Progenitor cell of endocrine pancreas (in vitro differentiated cells): ENCODE results near the gene MAP4K4. TPM values are rescaled to one million over a fixed set of nuclear protein-coding genes. Genes with fewer than 3 reads are reported as not detected.
"Not testable (repeated sequence)": the region's sequence is repeated elsewhere in the genome, so short reads cannot be mapped to it uniquely, and the experiment has no call there.

Experiments used
- DNase-seq: peaks from one replicate; pipeline ENCODE4 v3.0.0; 2021; ENCODE audit warnings: low spot score; ENCODE audit not compliant: unreplicated experiment
- H3K27ac Mint-ChIP-seq: 2 replicates; pipeline ENCODE4 v1.8.0; 2021; ENCODE audit warnings: mild to moderate bottlenecking, moderate library complexity, mixed read lengths
- H3K27me3 Mint-ChIP-seq: 2 replicates; pipeline ENCODE4 v1.8.0; 2021; ENCODE audit warnings: mixed read lengths
- H3K36me3 Mint-ChIP-seq: 2 replicates; pipeline ENCODE4 v1.8.0; 2022; ENCODE audit warnings: mixed read lengths; ENCODE audit not compliant: insufficient read depth
- H3K4me1 Mint-ChIP-seq: 2 replicates; pipeline ENCODE4 v1.8.0; 2021; ENCODE audit warnings: low read depth, mixed read lengths
- H3K4me3 Mint-ChIP-seq: 2 replicates; pipeline ENCODE4 v1.8.0; 2021; ENCODE audit warnings: low read depth, mild to moderate bottlenecking, moderate library complexity, mixed read lengths
- H3K9me3 Mint-ChIP-seq: 2 replicates; pipeline ENCODE4 v1.8.0; 2021; ENCODE audit warnings: low read depth, mixed read lengths
- CTCF ChIP-seq: fragments of 200-600 bp; sonication (generic); IDR thresholded peaks from one replicate; pipeline ENCODE4 v1.5.0; 2021; ENCODE audit warnings: antibody characterized with exemption, mild to moderate bottlenecking; ENCODE audit not compliant: unreplicated experiment
- total RNA-seq: library from RNA; stranded (reverse); gene quantifications from 2 replicates; pipeline ENCODE4 v1.2.1, GENCODE V29; 2021

Gene MAP4K4
- total RNA-seq, 1 donor from 2014 or later, result 171 TPM

GRCh38 chr2:101763496-101764333, 66.2 kb downstream of the MAP4K4 start:
- Mint-ChIP-seq H3K27me3 (no peaks in the 10 kb centered on the region), H3K9me3 (no peaks in the 10 kb centered on the region), H3K4me1 (peaks cover 44% of the 10 kb centered on the region), H3K27ac (peak overlapping the region; percentile 6), H3K36me3 (no peaks in the 10 kb centered on the region), H3K4me3 (no peak overlapping the region)
- no peak for DNase-seq
- TF ChIP-seq CTCF, result no peak

DNA sequence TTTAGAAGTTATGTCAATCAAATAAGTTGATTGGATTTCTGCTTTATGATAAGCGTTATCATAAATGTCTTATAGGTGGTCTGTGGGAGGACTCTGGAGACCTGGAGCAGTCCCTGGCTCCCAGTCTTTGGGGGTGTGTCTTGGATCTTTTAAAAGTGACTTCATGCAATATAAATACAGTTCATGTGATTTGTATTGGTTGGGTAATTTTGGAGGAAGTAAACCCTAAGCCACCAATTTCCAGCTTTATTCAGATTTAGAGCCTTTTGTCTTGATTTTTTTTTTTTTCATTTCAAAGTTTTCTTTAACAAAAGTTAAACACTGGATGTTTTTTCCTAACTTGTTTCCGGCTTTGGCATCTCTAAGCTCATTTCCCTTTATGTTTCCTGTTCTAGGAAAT, 68.8 kb downstream of the MAP4K4 start:
- Mint-ChIP-seq H3K36me3 (no peaks in the 10 kb centered on the region), H3K4me3 (no peak overlapping the region), H3K27me3 (no peaks in the 10 kb centered on the region), H3K9me3 (no peaks in the 10 kb centered on the region), H3K27ac (peak overlapping the region; percentile 81), H3K4me1 (peaks cover 51% of the 10 kb centered on the region)
- DNase-seq, result no peak
- TF ChIP-seq CTCF, result no peak

- H3K27ac Mint-ChIP-seq, result peak overlapping the region; percentile 77
- H3K9me3 Mint-ChIP-seq, result no peaks in the 10 kb centered on the region
- no peaks in the 10 kb centered on the region for H3K27me3 Mint-ChIP-seq
- H3K36me3 Mint-ChIP-seq, result no peaks in the 10 kb centered on the region
- no peak overlapping the region for H3K4me3 Mint-ChIP-seq
- H3K4me1 Mint-ChIP-seq, result peaks cover 58% of the 10 kb centered on the region
- no peak for DNase-seq
- no peak for TF ChIP-seq CTCF
These were observed 69.6 kb downstream of the MAP4K4 start for GRCh38 chr2:101766871-101767739.

DNA sequence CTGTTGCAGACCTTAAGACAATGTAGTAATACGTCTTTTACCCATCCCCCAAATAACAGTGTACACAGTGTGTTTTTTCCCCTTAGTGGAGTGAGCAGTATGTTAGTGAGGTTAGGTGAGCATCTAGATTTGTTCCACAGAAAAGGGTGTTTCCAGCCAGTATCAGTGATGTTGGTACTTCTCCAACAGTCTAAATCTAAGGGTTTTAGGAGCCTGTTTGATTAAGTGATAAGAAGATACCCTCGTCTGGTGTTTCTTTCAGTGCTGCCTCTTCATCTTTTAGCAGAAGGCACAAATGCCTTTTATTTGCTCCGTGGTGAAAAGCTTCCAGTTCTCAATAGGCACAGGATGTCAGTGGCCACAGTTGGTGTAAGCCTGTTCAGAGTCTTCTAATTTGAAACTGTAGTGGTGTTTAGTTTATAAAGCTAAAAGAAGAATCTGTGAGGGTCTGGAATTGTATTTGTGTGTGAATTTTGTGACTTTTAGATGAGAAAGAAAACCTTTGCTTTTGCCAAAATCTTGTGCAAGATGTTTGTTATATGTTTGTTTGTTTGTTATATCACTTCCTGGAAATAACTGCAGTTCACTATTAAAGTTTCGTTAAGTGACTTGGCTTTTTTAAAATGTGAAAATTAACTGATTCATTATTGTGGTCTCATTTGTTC, 71.2 kb downstream of the MAP4K4 start:
- DNase-seq, result no peak
- peaks cover 50% of the 10 kb centered on the region for H3K4me1 Mint-ChIP-seq
- no peak overlapping the region for H3K27ac Mint-ChIP-seq
- no peaks in the 10 kb centered on the region for H3K36me3 Mint-ChIP-seq
- H3K4me3 Mint-ChIP-seq, result no peak overlapping the region
- no peak for TF ChIP-seq CTCF
- no peaks in the 10 kb centered on the region for H3K27me3 Mint-ChIP-seq
- H3K9me3 Mint-ChIP-seq, result no peaks in the 10 kb centered on the region

DNA sequence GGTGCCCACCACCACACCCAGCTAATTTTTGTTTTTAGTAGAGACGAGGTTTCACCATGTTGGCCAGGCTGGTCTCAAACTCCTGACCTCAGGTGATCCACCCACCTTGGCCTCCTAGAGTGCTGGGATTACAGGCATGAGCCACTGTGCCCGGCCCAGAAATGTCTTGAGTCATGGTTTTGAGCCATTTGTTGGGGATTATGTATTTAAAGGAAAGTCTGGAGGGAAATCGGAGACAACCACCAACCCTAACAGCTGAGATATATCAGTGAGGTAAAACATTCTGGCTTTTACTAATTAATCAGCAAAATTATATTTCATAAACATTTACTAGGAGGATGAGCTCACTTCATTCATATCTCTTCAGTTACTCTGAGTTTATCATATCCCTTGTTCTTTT, 72.2 kb downstream of the MAP4K4 start:
- peaks cover 50% of the 10 kb centered on the region for H3K4me1 Mint-ChIP-seq
- H3K9me3 Mint-ChIP-seq, H3K27ac Mint-ChIP-seq, H3K27me3 Mint-ChIP-seq, H3K36me3 Mint-ChIP-seq, DNase-seq, H3K4me3 Mint-ChIP-seq: not testable (repeated sequence)
